OCI-LY3 (cell line): ENCODE data around the gene ZPLD1.

Source experiments
- CTCF ChIP-seq: fragments of 200-600, 300-600 bp; sonication (generic); IDR thresholded peaks from 2 replicates; pipeline ENCODE4 v1.5.1; 2014; ENCODE audit warnings: antibody characterized with exemption, low read length, low read depth
- EZH2phosphoT487 ChIP-seq: fragments of 200-600 bp; shearing (Covaris generic); IDR thresholded peaks from 2 replicates; pipeline ENCODE4 v1.6.1; 2018; ENCODE audit warnings: antibody characterized with exemption, mixed run types, low read depth

- TF ChIP-seq CTCF, result no peak
- no peak for TF ChIP-seq EZH2phosphoT487
Measured at GRCh38 chr3:102391491-102391890, 43.3 kb upstream of the ZPLD1 start.
